GM12878 (cell line): ENCODE results near the gene AADACL2. TPM values are rescaled to one million over a fixed set of nuclear protein-coding genes. Genes with fewer than 3 reads are reported as not detected.

Experiments used
- ATAC-seq: fragments of 200-7000 bp; cut with Tn5 transposase; 3 replicates; pipeline ENCODE4 v1.9.1; 2020; ENCODE audit warnings: mild to moderate bottlenecking, moderate library complexity
- BruUV-seq: library from RNA; stranded (reverse); fragments of 400-500 nt; replicated peaks from 2 replicates; lab custom pipeline; 2021; lab: Mats Ljungman, UMichigan
- CTCF ChIA-PET: fragments of 300-600 bp; sonication (Branson Sonifier 250); formaldehyde crosslinking; extraction: SDS; loops from one replicate; lab custom pipeline; 2021; ENCODE audit warnings: inconsistent platforms; lab: Yijun Ruan, JAX
- POLR2A ChIA-PET: fragments of 350-600 bp; formaldehyde crosslinking; extraction: SDS; loops from one replicate; lab custom pipeline; 2021; ENCODE audit warnings: inconsistent platforms; lab: Charles Lee
- RAD21 ChIA-PET: fragments of 300-600 bp; sonication (Branson Sonifier 250); formaldehyde crosslinking; loops from one replicate; lab custom pipeline; 2023; ENCODE audit warnings: antibody characterized with exemption; ENCODE audit not compliant: unreplicated experiment; lab: Charles Lee
- SMC1A ChIA-PET: fragments of 300-600 bp; sonication (Branson Sonifier 250); formaldehyde crosslinking; loops from one replicate; lab custom pipeline; 2023; ENCODE audit not compliant: unreplicated experiment, uncharacterized antibody; lab: Charles Lee
- DNase-seq: peaks from one replicate; pipeline ENCODE4 v3.0.0-alpha.2; 2011; ENCODE audit warnings: low read depth, low spot score
- FAIRE-seq: peaks from 3 replicates; lab custom pipeline; 2011; peaks lifted over from hg19 to GRCh38; lab: Jason Lieb, UNC
- H2AFZ ChIP-seq: 2 replicates; pipeline ENCODE4 v1.6.0; 2011; ENCODE audit warnings: low read depth, low read length, control low read depth; ENCODE audit not compliant: control insufficient read depth
- H3K27ac ChIP-seq: 2 replicates; pipeline ENCODE4 v1.5.1; 2011; ENCODE audit warnings: control low read depth; ENCODE audit not compliant: control insufficient read depth, insufficient read depth
- H3K27me3 ChIP-seq, 2 experiments: replicated peaks in 1 of 2; 2 replicates each; pipeline versions ENCODE4 v1.6.0 to v1.6.1; 2011; ENCODE audit warnings: low read length in 1 of 2; ENCODE audit not compliant: control insufficient read depth in 2 of 2, insufficient read depth in 2 of 2
- H3K36me3 ChIP-seq, 2 experiments: 2 replicates each; pipeline ENCODE4 v1.5.1; 2011; ENCODE audit warnings: low read length in 1 of 2; ENCODE audit not compliant: control insufficient read depth in 2 of 2, insufficient read depth in 2 of 2
- H3K4me1 ChIP-seq: 2 replicates; pipeline ENCODE4 v1.6.1; 2011; ENCODE audit warnings: mild to moderate bottlenecking, low read length, moderate library complexity, mixed read lengths; ENCODE audit not compliant: control insufficient read depth, insufficient read depth
- H3K4me2 ChIP-seq: 2 replicates; pipeline ENCODE4 v1.6.0; 2011; ENCODE audit warnings: control low read depth; ENCODE audit not compliant: control insufficient read depth, insufficient read depth
- H3K4me3 ChIP-seq: fragments of 200-600 bp; sonication (generic); 2 replicates; pipeline ENCODE4 v1.5.1; 2016
- H3K79me2 ChIP-seq: 2 replicates; pipeline ENCODE4 v1.6.0; 2011; ENCODE audit warnings: low read length; ENCODE audit not compliant: control insufficient read depth, insufficient read depth
- H3K9ac ChIP-seq: 2 replicates; pipeline ENCODE4 v1.8.0; 2011; ENCODE audit warnings: low read length, control low read depth, mixed read lengths; ENCODE audit not compliant: control insufficient read depth, insufficient read depth
- H3K9me3 ChIP-seq: replicated peaks from 3 replicates; pipeline ENCODE4 v1.5.1; 2011; ENCODE audit warnings: mild to moderate bottlenecking, low read length; ENCODE audit not compliant: control insufficient read depth, insufficient read depth
- H4K20me1 ChIP-seq: 2 replicates; pipeline ENCODE4 v1.6.0; 2011; ENCODE audit not compliant: control insufficient read depth, insufficient read depth
- BCL3 ChIP-seq: IDR thresholded peaks from 2 replicates; pipeline ENCODE4 v1.6.1; 2011; ENCODE audit warnings: borderline replicate concordance, low read depth, mild to moderate bottlenecking, moderate library complexity, low read length; ENCODE audit not compliant: insufficient read depth, poor library complexity, severe bottlenecking
- HDAC2 ChIP-seq: fragments of 200-600 bp; sonication (generic); IDR thresholded peaks from 2 replicates; pipeline ENCODE4 v1.6.1; 2017
- PKNOX1 ChIP-seq: fragments of 450-650 bp; IDR thresholded peaks from 2 replicates; pipeline ENCODE4 v1.6.1; 2016; ENCODE audit warnings: mild to moderate bottlenecking
- RBBP5 ChIP-seq: fragments of 200-600 bp; sonication (generic); conservative IDR thresholded peaks from 2 replicates; pipeline ENCODE4 v1.6.1; 2016
- SIN3A ChIP-seq: IDR thresholded peaks from 2 replicates; pipeline ENCODE4 v1.6.1; 2012; ENCODE audit warnings: low read depth, low read length, improper control_type of control experiment
- SIX5 ChIP-seq: IDR thresholded peaks from 2 replicates; pipeline ENCODE4 v1.6.1; 2011; ENCODE audit warnings: mild to moderate bottlenecking, low read depth, low read length, moderate library complexity; ENCODE audit not compliant: severe bottlenecking
- YY1 ChIP-seq: IDR thresholded peaks from 2 replicates; pipeline ENCODE4 v1.6.1; 2011; ENCODE audit warnings: low read depth, mild to moderate bottlenecking, low read length
- WGBS: methylation state at CpG from one replicate; pipeline ENCODE4 v1.1.6; 2016; ENCODE audit warnings: low lambda C conversion rate; ENCODE audit not compliant: insufficient replicate concordance, insufficient coverage; ENCODE audit errors: missing lambda C conversion rate; 5-methylcytosine and 5-hydroxymethylcytosine counted together
- in situ Hi-C: fragments of 300-500 bp; cut with MboI; formaldehyde crosslinking; loops from 9 replicates; pipeline ENCODE4 v1.14.3; 2018; ENCODE audit warnings: mixed read lengths
- intact Hi-C: fragments of 100-400 bp; cut with micrococcal nuclease; formaldehyde crosslinking; loops from one replicate; pipeline ENCODE4 v1.14.2; 2022; ENCODE audit not compliant: unreplicated experiment
- polyA plus RNA-seq, 11 experiments: library from polyadenylated mRNA; depleted of rRNA in 4 of 11; unstranded in 6 of 11; stranded (reverse) in 5 of 11; fragments of >200 nt; fragmentation: Nextera tagmentation in 4 of 11; fragmentation: Illumina TruSeq in 1 of 11; extraction: Ambion mirVana in 4 of 11; extraction: Trizol in 1 of 11; gene quantifications; 1 replicate in 1 of 11; 2 replicates in 10 of 11; pipeline versions ENCODE4 v1.2.1 to v1.2.3, GENCODE V29; 2011 to 2016; ENCODE audit warnings: inconsistent platforms in 2 of 11, missing spikeins in 2 of 11, low read depth in 1 of 11
- total RNA-seq, 4 experiments: library from RNA; depleted of rRNA in 3 of 4; stranded (reverse); fragments of >200 nt in 3 of 4; fragmentation: Illumina TruSeq in 1 of 4; extraction: Trizol in 1 of 4; gene quantifications; 2 replicates each; pipeline versions ENCODE4 v1.2.1 to v1.2.3, GENCODE V29; 2013 to 2021

The AADACL2 gene
- total and polyA plus RNA-seq, 10 of the 15 experiments (the other 5 are each of a cell fraction or from before 2014, with no cell fraction given) = not detected

GRCh38 chr3:151766454-151766853, 32.7 kb downstream of the AADACL2 start:
- 64% methylated on average over 2 of the region's 2 CpGs for WGBS
- RAD21 ChIA-PET = no interaction called here

More at GRCh38 chr3:151766454-151766853, 32.7 kb downstream of the AADACL2 start:
- Histone ChIP-seq H3K79me2 (no peaks in the 10 kb centered on the region), H3K9ac (no peak overlapping the region), H3K9me3 (no peaks in the 10 kb centered on the region), H3K4me2 (no peak overlapping the region), H3K4me3 (no peak overlapping the region), H2AFZ (no peak overlapping the region), H3K4me1 (no peaks in the 10 kb centered on the region), H4K20me1 (no peaks in the 10 kb centered on the region), H3K27ac (no peak overlapping the region), H3K36me3 (no peaks in the 10 kb centered on the region), H3K27me3 (no peaks in the 10 kb centered on the region)
- intact Hi-C loops = no loop called here
- ChIA-PET SMC1A (no interaction called here), CTCF (no interaction called here), POLR2A (no interaction called here)
- no peak for ATAC-seq
- BruUV-seq = no TSS peak
- no peak for DNase-seq
- in situ Hi-C loops = no loop called here
- TF ChIP-seq BCL3 = no peak
- TF ChIP-seq YY1 = no peak
- TF ChIP-seq HDAC2 = no peak
- TF ChIP-seq PKNOX1 = no peak
- no peak for TF ChIP-seq RBBP5
- no peak for TF ChIP-seq SIN3A
- TF ChIP-seq SIX5 = no peak
- no peak for FAIRE-seq
